GM19463 (cell line): ENCODE measurements around the gene ABI1.

Source experiments
- ATAC-seq: cut with Tn5 transposase; IDR thresholded peaks from one replicate; pipeline ENCODE4 v1.9.1; 2021; ENCODE audit warnings: mild to moderate bottlenecking, moderate library complexity; ENCODE audit not compliant: unreplicated experiment

ABI1 gene

GRCh38 chr10:26721561-26721960 lies 139.2 kb downstream of the ABI1 start:
- ATAC-seq = no peak

GRCh38 chr10:26717476-26717875 lies 143.3 kb downstream of the ABI1 start:
- ATAC-seq = no peak

GRCh38 chr10:26715137-26715487 lies 145.6 kb downstream of the ABI1 start:
- no peak for ATAC-seq

- no peak for ATAC-seq
Observed at GRCh38 chr10:26714415-26715136, 146.2 kb downstream of the ABI1 start.

DNA sequence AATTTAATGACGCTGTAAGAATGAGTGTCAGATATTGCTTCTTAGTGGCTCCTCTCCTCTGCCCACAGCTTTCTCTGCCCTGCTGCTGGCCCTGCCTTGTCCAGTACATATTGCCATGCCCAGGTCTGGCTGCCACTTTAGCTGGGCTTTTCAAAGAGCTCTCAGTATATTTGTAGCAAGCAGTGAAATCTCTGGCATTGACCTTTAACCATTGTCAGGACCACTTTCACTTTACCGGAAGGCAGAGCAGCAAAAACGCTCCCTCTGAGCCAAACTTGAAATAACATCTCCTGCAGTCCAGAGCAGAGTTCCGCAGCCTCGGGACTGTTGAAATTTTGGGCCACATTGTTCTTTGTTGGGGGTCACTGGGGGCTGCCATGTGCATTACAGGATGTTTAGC lies 149.4 kb downstream of the ABI1 start:
- ATAC-seq = no peak

DNA sequence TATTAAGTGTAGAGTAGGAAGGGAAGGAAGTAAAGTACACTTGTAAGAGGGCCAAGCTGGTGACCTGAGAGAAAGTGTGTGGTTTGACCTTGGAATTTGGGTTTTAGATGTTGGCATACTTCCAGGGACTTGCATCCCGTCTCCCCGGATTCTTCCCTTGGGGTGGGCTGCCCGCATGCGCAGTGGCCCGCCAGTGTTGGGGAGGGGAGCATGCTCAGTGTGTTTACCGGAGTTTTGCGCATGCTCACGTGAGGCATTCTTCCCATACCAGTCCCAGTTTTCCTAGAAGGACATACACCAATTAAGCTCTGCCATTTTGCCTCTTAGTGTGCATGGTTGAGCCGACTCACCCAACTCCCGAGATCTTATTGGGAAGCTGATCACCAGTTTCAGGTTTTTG lies 153.8 kb downstream of the ABI1 start:
- ATAC-seq = no peak

DNA sequence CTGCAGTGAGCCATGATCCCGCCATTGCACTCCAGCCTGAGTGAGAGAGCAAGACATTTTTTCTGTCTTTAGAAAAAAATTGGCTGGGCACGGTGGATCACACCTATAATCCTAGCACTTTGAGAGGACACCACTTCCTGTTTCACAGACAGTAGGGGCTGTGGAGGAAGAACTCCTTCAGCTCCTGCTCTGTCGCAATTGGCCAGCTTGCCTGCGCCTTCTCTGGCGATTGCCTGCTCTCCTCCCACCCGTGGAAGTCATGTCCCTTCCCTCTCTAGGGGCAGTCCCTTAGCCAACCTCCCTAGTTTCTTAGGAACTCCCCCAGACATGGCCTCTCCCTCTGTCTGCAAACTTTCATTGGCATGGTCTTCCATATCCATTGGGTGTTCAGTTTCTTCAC lies 154.6 kb downstream of the ABI1 start:
- no peak for ATAC-seq

DNA sequence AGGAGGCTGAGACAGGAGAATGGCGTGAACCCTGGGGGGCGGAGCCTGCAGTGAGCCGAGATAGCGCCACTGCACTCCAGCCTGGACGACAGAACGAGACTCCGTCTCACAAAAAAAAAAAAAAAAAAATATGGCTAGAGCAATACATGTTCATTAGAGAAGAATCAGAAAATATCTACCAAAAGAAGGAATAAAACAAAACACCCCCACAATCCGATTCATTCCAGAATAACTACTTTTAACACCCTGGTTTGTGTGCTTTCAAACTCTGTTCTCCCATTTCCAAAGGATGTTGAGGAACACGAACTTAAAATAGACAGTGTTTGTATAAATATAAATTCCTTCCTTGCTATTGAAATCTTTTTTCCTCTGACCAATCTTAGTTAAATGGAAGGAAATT lies 156.8 kb downstream of the ABI1 start:
- no peak for ATAC-seq

- no peak for ATAC-seq
Observed at GRCh38 chr10:26703096-26703495, 157.7 kb downstream of the ABI1 start.

DNA sequence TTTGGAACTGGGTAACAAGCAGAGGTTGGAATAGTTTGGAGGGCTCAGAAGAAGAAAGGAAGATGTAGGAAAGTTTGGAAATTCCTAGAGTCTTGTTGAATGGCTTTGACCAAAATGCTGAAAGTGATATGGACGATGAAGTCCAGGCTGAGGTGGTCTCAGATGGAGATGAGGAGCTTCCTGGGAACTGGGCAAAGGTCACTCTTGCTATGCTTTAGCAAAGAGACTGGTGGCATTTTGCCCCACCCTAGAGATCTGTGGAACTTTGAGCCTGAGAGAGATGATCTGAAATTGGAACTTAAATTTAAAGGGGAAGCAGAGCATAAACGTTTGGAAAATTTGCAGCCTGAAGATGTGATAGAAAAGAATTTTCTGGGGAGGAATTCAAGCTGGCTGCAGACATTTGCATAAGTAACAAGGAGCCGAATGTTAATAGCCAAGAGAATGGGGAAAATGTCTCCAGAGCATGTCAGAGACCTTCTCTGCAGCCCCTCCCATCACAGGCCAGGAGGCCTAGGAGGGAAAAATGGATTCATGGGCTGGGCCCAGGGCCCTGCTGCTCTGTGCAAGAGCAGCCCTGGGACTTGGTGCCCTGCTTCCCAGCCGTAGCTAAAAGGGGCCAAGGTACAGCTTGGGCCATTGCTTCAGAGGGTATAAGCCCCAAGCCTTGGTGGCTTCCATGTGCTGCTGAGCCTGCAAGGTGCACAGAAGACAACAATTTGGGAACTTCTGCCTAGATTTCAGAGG lies 159.7 kb downstream of the ABI1 start:
- no peak for ATAC-seq

DNA sequence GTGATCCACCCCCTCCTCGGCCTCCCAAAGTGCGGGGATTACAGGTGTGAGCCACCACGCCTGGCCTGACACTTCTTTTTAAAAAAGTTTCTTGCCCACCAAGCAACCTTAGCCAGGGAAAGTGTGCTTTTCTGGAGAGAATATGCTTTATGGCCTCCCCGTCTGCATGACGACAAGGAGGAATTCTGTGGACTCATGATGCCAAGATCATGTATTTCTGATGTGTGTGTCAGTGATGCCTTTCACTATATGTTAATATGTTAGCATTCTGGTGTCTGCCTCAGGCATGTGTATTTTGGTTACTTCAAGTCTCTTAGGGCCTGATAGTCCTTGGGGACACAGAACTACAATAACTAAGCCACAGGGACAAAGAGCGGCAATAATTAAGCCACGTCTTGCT lies 161.1 kb downstream of the ABI1 start:
- ATAC-seq = no peak

DNA sequence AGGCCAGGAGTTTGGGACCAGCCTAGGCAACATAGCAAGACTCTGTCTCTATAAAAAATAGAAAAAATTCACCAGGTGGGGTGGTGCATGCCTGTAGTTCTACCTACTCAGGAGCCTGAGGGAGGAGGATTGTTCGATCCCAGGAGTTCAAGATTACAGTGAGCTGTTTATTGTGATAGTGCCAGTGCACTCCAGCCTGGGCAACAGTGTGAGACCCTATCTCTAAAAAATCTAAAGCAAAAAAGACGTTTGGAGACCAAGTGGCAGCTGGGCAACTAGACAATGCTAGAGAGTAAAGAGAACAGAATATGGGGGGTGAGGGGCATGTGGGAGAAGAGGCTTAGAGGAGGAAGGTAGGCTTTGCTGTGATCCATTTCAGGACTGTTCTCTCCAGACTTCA lies 161.8 kb downstream of the ABI1 start:
- no peak for ATAC-seq

DNA sequence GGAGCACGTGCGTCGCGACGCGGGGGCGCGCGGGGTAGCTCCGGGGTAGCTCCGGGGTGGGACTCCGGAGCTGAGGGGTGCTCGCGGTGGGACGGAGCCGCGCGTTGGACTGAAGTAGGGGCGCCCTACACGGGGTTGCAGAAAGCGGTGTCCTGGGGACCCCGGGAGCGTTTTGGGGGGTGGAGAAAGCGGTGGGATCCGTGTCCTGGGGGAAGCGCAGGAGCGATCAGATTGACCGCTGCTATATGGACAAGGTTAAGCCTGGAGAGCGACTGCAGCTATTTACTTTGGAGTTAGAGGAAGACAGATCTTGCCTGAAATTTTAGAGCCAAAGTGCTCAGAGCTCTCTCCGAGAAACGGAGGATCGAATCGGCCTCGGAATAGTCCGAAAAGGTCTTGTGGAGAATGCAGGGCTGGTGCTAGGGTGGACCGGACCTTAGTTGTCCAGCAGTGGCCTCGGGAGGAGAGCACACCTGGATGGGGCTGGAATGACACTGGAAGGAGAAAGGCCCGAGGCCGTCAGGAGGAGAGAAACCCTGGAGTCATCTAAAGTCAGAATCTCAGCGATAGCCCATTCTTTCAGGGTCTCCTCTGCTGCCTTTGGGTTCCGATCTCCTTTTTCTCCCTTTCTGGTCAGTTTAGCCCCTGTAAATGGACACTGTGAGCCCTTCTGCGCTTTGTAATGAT lies 162.7 kb downstream of the ABI1 start:
- ATAC-seq = no peak

DNA sequence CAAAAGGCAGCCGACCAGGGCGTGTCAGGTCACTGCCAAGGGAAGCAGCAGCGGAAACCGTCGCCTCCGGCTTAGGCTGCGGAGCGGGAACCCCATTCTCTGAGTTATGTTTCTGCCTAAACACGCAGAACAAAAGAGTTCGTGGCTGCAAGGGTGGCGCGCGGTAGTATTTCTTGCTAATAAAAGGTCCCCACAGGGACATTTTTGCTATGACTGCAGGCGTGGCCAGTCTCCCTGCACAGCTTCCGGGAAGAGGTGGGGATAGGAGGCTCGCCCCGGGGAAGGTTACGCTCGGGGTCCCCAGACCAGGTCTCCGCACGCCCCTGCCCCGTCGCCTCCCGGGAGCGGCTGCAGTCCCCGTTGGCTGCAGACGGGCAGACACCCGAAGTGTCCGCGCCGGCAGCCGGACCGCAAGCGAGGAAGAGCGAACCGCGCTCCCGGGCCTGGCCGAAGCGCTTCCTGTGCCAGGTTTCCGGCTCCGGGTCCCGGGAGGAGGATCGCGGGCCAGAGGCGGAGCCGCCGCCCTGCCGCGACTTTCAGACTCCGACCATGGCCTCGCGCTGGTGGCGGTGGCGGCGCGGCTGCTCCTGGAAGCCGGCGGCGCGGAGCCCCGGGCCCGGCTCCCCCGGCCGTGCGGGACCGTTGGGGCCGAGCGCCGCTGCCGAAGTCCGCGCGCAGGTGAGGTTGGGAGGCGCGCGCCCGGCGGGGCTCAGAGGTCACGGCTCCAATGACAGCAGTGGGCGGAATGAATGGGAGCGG lies 163.4 kb downstream of the ABI1 start, which contains the start of gene PDSS1:
PDSS1 (plus strand) TSS at position 539 of the 759 bp plus-strand sequence; CDS start at position 550, 11 bp downstream.
- ATAC-seq = peak; percentile 87

- ATAC-seq = no peak
Observed at GRCh38 chr10:26696786-26697162, 164.0 kb downstream of the ABI1 start.
